Activated T-cell treated with anti-CD3 and anti-CD28 coated beads, Interleukin-2, amount 50 U/mL, for 24 hours (primary cell): ENCODE results near the gene GIMAP7.
"Not testable (repeated sequence)": the region's sequence is repeated elsewhere in the genome, so short reads cannot be mapped to it uniquely, and the experiment has no call there.

ENCODE experiments used
- DNase-seq: peaks from one replicate; pipeline ENCODE4 v3.0.0-alpha.2; 2020
- H3K27ac Mint-ChIP-seq: 2 replicates; pipeline ENCODE4 v1.8.0; 2020; ENCODE audit warnings: mild to moderate bottlenecking, mixed read lengths
- H3K27me3 Mint-ChIP-seq: 2 replicates; pipeline ENCODE4 v1.8.0; 2020; ENCODE audit warnings: mixed read lengths
- H3K36me3 Mint-ChIP-seq: 2 replicates; pipeline ENCODE4 v1.8.0; 2020; ENCODE audit warnings: low read depth, mixed read lengths
- H3K4me1 Mint-ChIP-seq: 2 replicates; pipeline ENCODE4 v1.8.0; 2020; ENCODE audit warnings: low read depth, mixed read lengths
- H3K4me3 Mint-ChIP-seq: 2 replicates; pipeline ENCODE4 v1.8.0; 2020; ENCODE audit warnings: mild to moderate bottlenecking, moderate library complexity, mixed read lengths
- H3K9me3 Mint-ChIP-seq: 2 replicates; pipeline ENCODE4 v1.8.0; 2020; ENCODE audit warnings: mixed read lengths

Gene GIMAP7

DNA sequence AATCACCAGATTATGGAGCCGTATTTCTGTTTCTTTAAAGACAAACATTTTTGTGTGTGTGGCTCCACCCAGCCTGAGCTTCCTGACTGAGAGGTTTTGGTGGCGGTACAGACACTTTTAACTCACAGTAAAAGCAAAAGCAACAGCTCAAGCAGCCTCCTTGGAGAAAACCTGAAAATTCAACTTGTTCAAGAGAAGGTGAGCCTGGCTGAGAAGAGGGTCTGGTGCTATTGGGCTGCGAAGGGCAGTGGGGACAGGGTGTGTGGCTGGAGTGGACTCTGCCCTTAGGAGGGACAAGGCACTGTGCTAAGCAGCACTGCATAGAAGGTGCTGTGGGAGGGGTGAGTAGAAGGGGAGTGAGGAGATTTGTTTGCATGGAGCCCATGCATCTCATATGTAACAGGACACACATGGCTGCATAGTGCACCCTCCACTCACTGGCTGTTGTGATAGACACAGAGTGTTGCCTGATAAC, at the start of gene GIMAP7:
Gene GIMAP7 (plus strand): TSS at position 125 of the 475 bp plus-strand sequence. CDS start 5,103 bp downstream, outside the sequence.
- H3K27me3 Mint-ChIP-seq = no peaks in the 10 kb centered on the region
- H3K4me1 Mint-ChIP-seq = peaks cover 66% of the 10 kb centered on the region
- peaks cover 2% of the 10 kb centered on the region for H3K9me3 Mint-ChIP-seq
- peak within 1 kb of the TSS; percentile 96 for H3K27ac Mint-ChIP-seq
- H3K4me3 Mint-ChIP-seq = peak within 1 kb of the TSS; percentile 93
- DNase-seq = peak; percentile 80
- H3K36me3 Mint-ChIP-seq = peaks cover 27% of the 10 kb centered on the region

DNA sequence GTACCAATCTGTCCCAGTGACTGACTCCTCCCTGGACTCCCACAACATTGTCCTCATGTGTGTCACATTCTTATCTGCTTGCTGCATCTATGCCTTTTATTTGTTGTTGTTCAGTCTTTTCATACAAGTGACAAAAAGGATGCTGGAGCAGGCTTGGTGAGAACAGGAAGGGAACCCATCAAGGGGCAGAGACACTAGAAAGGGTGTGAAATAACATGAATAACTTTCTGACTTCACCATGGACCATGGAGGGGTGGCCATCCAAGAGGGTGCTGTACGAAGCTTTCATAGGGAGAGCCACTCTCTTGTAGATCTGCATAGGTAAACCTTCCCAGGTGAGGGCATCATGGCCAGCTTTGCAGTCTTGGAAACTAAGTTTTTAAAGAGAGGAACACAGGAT, 49.7 kb upstream of the GIMAP7 start:
- Mint-ChIP-seq H3K4me1 (peaks cover 71% of the 10 kb centered on the region), H3K36me3 (peaks cover 80% of the 10 kb centered on the region), H3K4me3 (no peak overlapping the region), H3K27me3 (no peaks in the 10 kb centered on the region), H3K27ac (peak overlapping the region; percentile 65), H3K9me3 (peaks cover 30% of the 10 kb centered on the region)
- DNase-seq = no peak

DNA sequence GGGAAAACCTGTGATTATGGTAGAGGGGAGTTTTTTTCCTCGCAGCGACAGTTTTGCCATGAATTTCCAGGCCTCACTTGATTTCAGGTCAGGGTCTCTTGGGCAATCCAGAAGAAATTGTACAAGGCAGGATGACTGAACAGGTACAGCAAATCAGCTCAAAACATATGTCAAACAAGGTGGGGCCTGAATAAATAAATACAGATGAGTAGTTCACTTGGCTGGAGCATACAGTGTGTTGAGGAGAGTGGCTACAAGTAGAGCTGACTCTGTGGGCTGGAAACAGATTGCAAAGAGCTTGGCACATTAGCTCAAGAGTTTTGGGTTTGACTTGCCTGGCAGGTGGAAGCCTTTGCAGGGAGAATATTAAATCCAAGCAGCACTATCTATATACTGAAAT, 49.3 kb upstream of the GIMAP7 start:
- peaks cover 78% of the 10 kb centered on the region for H3K36me3 Mint-ChIP-seq
- DNase-seq = no peak
- no peaks in the 10 kb centered on the region for H3K27me3 Mint-ChIP-seq
- peaks cover 26% of the 10 kb centered on the region for H3K9me3 Mint-ChIP-seq
- peak overlapping the region; percentile 65 for H3K27ac Mint-ChIP-seq
- no peak overlapping the region for H3K4me3 Mint-ChIP-seq
- H3K4me1 Mint-ChIP-seq = peaks cover 72% of the 10 kb centered on the region

DNA sequence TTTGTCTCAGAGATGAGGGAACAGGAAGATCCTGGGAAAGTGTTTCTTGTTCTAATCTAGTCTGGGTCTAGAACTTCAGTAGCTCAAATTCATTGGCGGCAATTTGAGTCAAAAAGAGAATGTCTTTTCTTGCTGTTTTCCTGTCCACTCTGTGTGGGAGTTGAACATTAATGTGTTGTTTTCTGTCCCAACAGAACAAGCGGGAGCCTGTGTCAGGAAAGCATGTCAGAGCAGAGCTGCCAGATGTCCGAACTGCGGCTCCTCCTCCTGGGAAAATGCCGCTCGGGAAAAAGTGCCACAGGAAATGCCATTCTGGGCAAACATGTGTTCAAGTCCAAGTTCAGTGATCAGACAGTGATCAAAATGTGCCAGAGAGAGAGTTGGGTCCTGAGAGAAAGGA, 48.2 kb upstream of the GIMAP7 start:
- peaks cover 76% of the 10 kb centered on the region for H3K4me1 Mint-ChIP-seq
- DNase-seq = no peak
- no peaks in the 10 kb centered on the region for H3K27me3 Mint-ChIP-seq
- H3K36me3 Mint-ChIP-seq = peaks cover 76% of the 10 kb centered on the region
- no peak overlapping the region for H3K27ac Mint-ChIP-seq
- H3K9me3 Mint-ChIP-seq = peaks cover 18% of the 10 kb centered on the region
- H3K4me3 Mint-ChIP-seq = no peak overlapping the region

DNA sequence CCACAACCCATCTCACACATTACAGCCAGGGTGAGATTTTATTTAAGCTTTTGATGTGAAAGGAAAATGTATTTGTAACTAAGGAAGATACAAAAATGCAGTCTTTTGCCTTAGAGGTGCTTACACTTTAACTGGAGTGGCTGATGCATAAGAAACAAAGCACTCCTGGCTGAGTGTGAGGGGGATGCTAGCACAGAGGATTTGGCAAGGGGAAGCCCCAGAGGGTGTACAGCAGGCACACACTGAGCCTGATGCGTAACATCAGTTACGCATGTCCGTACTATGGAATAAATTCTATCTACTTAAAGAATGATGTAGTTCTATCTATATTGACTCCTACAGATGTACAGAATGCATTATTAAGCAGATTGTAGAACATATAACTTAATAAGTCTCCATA, 46.4 kb upstream of the GIMAP7 start:
- peaks cover 4% of the 10 kb centered on the region for H3K9me3 Mint-ChIP-seq
- no peaks in the 10 kb centered on the region for H3K27me3 Mint-ChIP-seq
- no peak for DNase-seq
- peaks cover 70% of the 10 kb centered on the region for H3K36me3 Mint-ChIP-seq
- H3K4me1 Mint-ChIP-seq = peaks cover 83% of the 10 kb centered on the region
- H3K27ac Mint-ChIP-seq = peak overlapping the region; percentile 74
- H3K4me3 Mint-ChIP-seq = no peak overlapping the region

DNA sequence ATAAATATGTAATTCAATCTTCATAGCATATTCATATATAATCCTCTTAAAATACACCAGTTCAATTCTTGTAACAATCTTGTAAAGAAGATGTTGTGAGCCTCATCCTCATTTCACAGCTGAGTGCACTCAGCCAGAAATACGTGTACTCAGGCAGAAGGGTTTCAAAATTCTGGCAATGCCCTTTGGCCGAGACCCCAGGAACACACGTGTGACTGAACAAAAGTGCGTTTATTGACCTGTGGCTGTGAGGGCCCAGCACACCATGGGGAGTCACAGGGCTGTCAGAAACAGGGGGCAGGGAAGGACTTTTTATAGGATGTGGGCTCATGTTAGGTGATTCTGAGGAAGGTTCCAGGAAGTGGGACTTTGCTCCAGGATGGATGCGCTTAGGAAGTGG, 42.8 kb upstream of the GIMAP7 start:
- Mint-ChIP-seq H3K4me3 (no peak overlapping the region), H3K27ac (peak overlapping the region; percentile 59), H3K36me3 (peaks cover 79% of the 10 kb centered on the region), H3K27me3 (no peaks in the 10 kb centered on the region), H3K4me1 (peaks cover 79% of the 10 kb centered on the region), H3K9me3 (peaks cover 9% of the 10 kb centered on the region)
- DNase-seq = no peak

DNA sequence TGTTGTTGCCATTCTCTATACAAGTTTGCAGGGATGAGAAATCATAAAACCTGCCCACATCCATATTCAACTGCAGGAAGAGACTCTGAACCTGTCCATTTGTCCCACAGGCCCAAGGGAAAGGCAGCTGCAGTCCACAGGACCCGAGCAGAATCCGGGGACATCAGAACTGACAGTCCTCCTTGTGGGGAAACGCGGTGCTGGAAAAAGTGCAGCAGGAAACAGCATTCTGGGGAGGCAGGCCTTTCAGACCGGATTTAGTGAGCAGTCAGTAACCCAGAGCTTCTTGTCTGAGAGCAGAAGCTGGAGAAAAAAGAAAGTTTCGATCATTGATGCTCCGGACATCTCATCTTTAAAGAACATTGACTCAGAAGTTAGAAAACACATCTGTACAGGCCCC, 40.8 kb upstream of the GIMAP7 start:
- no peaks in the 10 kb centered on the region for H3K27me3 Mint-ChIP-seq
- no peak overlapping the region for H3K4me3 Mint-ChIP-seq
- H3K36me3 Mint-ChIP-seq = peaks cover 85% of the 10 kb centered on the region
- H3K9me3 Mint-ChIP-seq = peaks cover 9% of the 10 kb centered on the region
- peak overlapping the region; percentile 13 for H3K27ac Mint-ChIP-seq
- H3K4me1 Mint-ChIP-seq = peaks cover 81% of the 10 kb centered on the region
- no peak for DNase-seq

DNA sequence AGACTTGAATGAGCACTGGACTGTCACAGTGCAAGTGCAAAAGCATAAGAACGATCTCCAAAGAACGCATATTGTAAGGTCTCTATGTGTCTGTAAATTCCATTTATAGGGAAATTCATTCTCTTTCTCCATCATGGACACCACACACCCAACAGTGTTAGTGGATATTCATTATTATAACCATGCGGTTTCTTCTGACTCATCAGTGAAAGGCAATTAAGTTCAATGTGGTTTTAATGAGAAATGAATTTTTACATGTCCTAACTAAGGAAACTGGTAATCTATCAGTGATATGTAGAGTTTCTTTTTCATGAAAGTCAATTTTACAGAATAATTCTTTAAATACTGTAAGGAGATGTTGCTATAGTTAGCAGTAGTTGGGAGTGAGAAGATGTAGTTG, 38.4 kb upstream of the GIMAP7 start:
- H3K27me3 Mint-ChIP-seq = no peaks in the 10 kb centered on the region
- DNase-seq = no peak
- H3K4me3 Mint-ChIP-seq = peak overlapping the region; percentile 44
- peaks cover 66% of the 10 kb centered on the region for H3K36me3 Mint-ChIP-seq
- H3K9me3 Mint-ChIP-seq = peaks cover 9% of the 10 kb centered on the region
- H3K4me1 Mint-ChIP-seq = peaks cover 84% of the 10 kb centered on the region
- H3K27ac Mint-ChIP-seq = peak overlapping the region; percentile 98

DNA sequence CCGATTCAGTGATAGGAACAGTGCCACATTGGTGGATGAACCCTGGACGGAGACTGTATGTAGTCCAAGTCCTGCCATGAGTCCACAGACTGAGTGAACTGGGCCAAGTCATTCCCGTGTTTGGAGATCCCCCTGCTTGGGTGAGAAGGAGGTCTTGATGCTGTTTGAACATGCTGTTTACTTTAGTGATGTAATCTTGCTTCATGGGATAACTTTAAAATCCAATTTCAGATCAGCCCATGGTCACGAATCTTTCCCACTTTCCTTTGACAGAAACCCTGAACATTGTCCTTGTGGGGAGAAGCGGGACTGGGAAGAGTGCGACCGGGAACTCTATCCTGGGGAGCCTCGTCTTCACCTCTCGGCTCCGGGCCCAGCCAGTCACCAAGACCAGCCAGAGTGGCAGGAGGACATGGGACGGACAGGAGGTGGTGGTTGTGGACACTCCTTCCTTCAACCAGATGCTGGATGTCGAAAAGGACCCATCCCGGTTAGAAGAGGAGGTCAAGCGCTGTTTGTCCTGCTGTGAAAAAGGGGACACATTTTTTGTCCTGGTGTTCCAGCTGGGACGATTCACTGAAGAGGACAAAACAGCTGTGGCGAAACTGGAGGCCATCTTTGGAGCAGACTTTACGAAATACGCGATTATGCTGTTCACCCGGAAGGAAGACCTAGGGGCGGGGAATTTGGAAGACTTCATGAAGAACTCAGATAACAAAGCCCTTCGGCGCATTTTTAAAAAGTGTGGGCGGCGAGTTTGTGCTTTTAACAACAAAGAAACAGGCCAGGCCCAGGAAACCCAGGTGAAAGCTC, 37.6 kb upstream of the GIMAP7 start:
- H3K27ac Mint-ChIP-seq = peak overlapping the region; percentile 98
- no peak for DNase-seq

DNA sequence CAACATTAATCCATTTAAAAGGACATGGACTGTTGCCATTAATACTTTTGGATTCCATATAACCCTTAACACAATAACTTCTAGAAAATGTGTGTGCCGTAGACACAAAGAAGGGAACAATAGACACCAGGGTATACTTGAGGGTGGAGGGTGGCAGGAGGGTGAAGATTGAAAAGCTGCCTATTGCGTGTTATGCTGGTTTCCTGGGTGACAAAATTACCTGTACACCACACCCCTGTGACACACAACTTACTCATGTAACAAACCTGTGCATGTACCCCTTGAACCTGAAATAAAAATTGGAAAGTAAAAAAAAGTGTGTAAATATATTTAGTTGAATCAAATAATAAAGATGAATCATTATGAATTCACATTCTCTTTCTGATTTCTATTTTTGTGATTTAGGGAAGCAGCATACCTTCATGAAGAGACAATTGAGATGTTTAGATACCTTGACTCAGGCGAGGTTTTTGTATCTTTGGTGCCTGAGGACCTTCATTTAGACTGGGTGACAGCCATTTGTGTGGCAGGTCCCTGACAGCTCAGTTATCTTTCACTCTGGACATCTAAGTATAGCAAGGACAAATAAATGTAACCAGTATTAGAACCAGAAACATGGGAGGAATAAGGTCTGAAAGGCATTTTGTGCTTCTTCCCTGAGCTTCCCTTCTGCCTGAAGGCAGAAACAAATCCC, 35.5 kb upstream of the GIMAP7 start:
- no peak for DNase-seq
- Mint-ChIP-seq H3K9me3 (peaks cover 9% of the 10 kb centered on the region), H3K4me1 (peaks cover 91% of the 10 kb centered on the region), H3K27me3 (no peaks in the 10 kb centered on the region), H3K4me3 (peak overlapping the region; percentile 10), H3K36me3 (peaks cover 48% of the 10 kb centered on the region), H3K27ac (peak overlapping the region; percentile 98)

More for the DNA sequence above, 37.6 kb upstream of the GIMAP7 start:
- Mint-ChIP-seq H3K4me3 (peak overlapping the region; percentile 44), H3K36me3 (peaks cover 63% of the 10 kb centered on the region), H3K9me3 (peaks cover 9% of the 10 kb centered on the region), H3K4me1 (peaks cover 88% of the 10 kb centered on the region), H3K27me3 (no peaks in the 10 kb centered on the region)

DNA sequence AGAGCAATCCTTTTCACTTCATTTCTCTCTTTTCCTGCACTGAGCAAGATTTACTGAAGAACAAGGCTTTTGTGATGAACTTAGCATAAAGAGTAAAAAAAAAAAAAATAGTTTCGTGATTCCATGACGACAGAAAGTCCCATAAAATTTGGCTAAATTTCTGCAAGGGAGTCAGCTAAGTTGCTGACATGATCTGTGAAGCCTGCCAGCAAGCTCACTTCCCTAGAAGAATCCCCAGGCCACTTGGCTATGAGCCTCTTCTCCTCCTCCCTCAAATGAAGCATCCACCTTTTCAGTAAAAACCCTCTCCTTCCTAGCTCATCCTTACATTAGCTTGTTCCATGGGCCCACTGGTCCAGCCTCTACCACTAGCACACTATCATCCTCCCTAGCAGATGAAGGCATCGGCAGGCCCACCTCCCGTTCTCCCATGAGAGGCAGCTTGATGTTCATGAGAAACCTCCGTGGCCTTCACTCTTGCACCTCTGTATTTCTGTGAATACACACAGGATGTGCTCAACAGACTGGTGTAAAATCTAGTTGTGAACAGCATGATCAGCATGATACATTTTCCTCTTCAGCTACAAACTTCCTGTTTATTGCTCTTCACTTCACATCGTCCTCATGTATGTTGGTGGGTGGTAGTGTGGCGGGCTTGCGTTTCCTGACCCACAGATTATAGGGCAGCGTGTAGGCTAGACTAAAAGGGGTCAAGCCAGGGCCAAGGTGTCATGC, 33.3 kb upstream of the GIMAP7 start:
- H3K4me3 Mint-ChIP-seq = peak overlapping the region; percentile 69
- H3K27ac Mint-ChIP-seq = peak overlapping the region; percentile 98
- peaks cover 96% of the 10 kb centered on the region for H3K4me1 Mint-ChIP-seq
- peaks cover 29% of the 10 kb centered on the region for H3K36me3 Mint-ChIP-seq
- peak; percentile 69 for DNase-seq
- H3K9me3 Mint-ChIP-seq = peaks cover 4% of the 10 kb centered on the region
- H3K27me3 Mint-ChIP-seq = no peaks in the 10 kb centered on the region

DNA sequence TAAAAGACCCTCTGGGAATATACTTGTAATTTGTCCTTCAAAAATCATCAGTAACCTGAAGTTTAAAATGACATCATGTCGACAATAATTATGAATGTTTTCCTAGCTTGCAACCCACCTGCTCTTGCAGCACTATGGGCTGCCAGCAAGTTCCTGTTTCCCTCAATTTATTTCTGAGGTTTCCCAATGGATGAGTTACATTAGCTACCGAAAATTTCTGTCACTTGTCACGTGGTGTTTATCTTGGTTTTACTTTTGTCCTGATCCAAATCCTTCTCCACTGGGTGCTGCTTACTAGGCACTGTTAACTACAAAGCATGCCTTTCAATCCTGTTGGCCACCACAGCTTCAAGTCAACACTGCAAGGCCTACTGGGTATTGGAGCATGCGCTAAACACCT, 32.8 kb upstream of the GIMAP7 start:
- no peaks in the 10 kb centered on the region for H3K27me3 Mint-ChIP-seq
- H3K9me3 Mint-ChIP-seq = no peaks in the 10 kb centered on the region
- H3K36me3 Mint-ChIP-seq = peaks cover 23% of the 10 kb centered on the region
- no peak for DNase-seq
- H3K27ac Mint-ChIP-seq = peak overlapping the region; percentile 98
- H3K4me1 Mint-ChIP-seq = peaks cover 95% of the 10 kb centered on the region
- peak overlapping the region; percentile 69 for H3K4me3 Mint-ChIP-seq

DNA sequence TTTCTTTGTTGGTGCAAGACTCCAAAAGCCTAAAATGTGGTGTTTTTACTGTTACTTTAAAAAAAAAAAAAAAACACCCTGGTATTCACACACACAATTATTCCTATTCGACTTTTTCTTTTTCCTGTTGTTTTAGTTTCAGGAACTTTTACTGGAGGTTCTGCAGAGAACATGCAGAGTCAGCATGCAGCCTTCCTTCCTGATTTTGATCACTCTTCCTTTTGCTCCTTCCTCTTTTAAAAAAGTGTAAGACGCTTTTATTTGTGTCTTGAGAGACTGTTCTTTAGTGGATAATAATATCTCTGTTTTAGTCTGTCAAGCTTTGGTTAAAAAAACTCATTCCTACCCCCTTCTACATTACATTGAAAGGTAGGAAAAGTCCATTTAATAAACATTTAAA, 31.2 kb upstream of the GIMAP7 start:
- Mint-ChIP-seq H3K4me1 (peaks cover 94% of the 10 kb centered on the region), H3K27ac (peak overlapping the region; percentile 92), H3K4me3 (peak overlapping the region; percentile 62)
- H3K27me3 Mint-ChIP-seq, H3K36me3 Mint-ChIP-seq, H3K9me3 Mint-ChIP-seq, DNase-seq: not testable (repeated sequence)

DNA sequence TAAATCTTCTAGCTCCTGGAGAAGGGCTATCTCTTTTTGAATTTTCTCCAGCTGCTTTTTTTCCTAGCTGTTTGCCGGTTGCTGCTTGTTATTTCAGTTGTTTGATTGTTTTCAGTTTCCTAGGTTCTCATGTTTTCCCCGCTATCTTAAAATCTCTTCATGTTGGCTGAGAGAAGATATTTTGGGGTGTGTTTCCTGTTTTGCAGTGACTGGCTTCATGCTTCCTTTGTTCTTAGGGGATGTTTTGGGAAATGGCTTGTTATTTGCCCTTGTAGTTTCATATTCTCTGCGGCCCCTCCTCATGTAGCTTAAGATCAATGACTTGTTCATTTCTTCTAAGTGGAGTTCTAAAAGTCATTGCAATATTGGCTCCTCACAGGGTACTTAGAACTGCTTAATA, 30.6 kb upstream of the GIMAP7 start:
- H3K9me3 Mint-ChIP-seq, DNase-seq, H3K36me3 Mint-ChIP-seq, H3K27me3 Mint-ChIP-seq: not testable (repeated sequence)
- peak overlapping the region; percentile 92 for H3K27ac Mint-ChIP-seq
- peak overlapping the region; percentile 62 for H3K4me3 Mint-ChIP-seq
- H3K4me1 Mint-ChIP-seq = peaks cover 90% of the 10 kb centered on the region
